HG03060 (cell line): ENCODE results near the gene DAAM2.

ENCODE experiments used
- ATAC-seq: cut with Tn5 transposase; IDR thresholded peaks from one replicate; pipeline ENCODE4 v1.9.1; 2021; ENCODE audit warnings: low read depth, moderate number of reproducible peaks; ENCODE audit not compliant: unreplicated experiment

The DAAM2 gene

GRCh38 chr6:39880594-39880993 lies 88.4 kb downstream of the DAAM2 start:
- ATAC-seq, result no peak

GRCh38 chr6:39881851-39882530 lies 89.8 kb downstream of the DAAM2 start:
- no peak for ATAC-seq

- no peak for ATAC-seq
These were observed 90.3 kb downstream of the DAAM2 start for GRCh38 chr6:39882531-39882899.

GRCh38 chr6:39884696-39885095 lies 92.5 kb downstream of the DAAM2 start:
- no peak for ATAC-seq

GRCh38 chr6:39885691-39886090 lies 93.5 kb downstream of the DAAM2 start:
- no peak for ATAC-seq

- ATAC-seq, result no peak
These were observed 94.7 kb downstream of the DAAM2 start for GRCh38 chr6:39886871-39887270.

GRCh38 chr6:39887692-39888450 lies 95.7 kb downstream of the DAAM2 start:
- no peak for ATAC-seq

GRCh38 chr6:39889229-39889628 lies 97.1 kb downstream of the DAAM2 start:
- no peak for ATAC-seq

- ATAC-seq, result no peak
These were observed 99.2 kb downstream of the DAAM2 start for GRCh38 chr6:39891353-39891752.

GRCh38 chr6:39891976-39892375 lies 99.8 kb downstream of the DAAM2 start:
- no peak for ATAC-seq

- ATAC-seq, result no peak
These were observed 100.4 kb downstream of the DAAM2 start for GRCh38 chr6:39892490-39893129.

GRCh38 chr6:39893286-39893685 lies 101.1 kb downstream of the DAAM2 start:
- ATAC-seq, result no peak

- ATAC-seq, result no peak
These were observed 104.5 kb downstream of the DAAM2 start for GRCh38 chr6:39896701-39897100.

GRCh38 chr6:39897698-39898097 lies 105.5 kb downstream of the DAAM2 start:
- no peak for ATAC-seq

- no peak for ATAC-seq
These were observed 106.4 kb downstream of the DAAM2 start for GRCh38 chr6:39898625-39899024.

GRCh38 chr6:39899554-39900295 lies 107.5 kb downstream of the DAAM2 start:
- ATAC-seq, result no peak

- no peak for ATAC-seq
These were observed 109.0 kb downstream of the DAAM2 start for GRCh38 chr6:39901116-39901655.

GRCh38 chr6:39901670-39902069 lies 109.5 kb downstream of the DAAM2 start:
- ATAC-seq, result no peak

GRCh38 chr6:39902136-39902535 lies 110.0 kb downstream of the DAAM2 start:
- ATAC-seq, result no peak

GRCh38 chr6:39902786-39903465 lies 110.8 kb downstream of the DAAM2 start:
- ATAC-seq, result no peak
